Epidermal melanocyte (primary cell): Measurements from ENCODE around the gene MOB1B.

Experiments used
- DNase-seq: peaks from one replicate; pipeline ENCODE4 v3.0.0; 2011; ENCODE audit warnings: low spot score; ENCODE audit not compliant: insufficient read length

MOB1B gene

GRCh38 chr4:70914631-70915030, 12.5 kb downstream of the MOB1B start:
- DNase-seq, result no peak

- DNase-seq, result no peak
Measured at GRCh38 chr4:70915036-70915815, 13.1 kb downstream of the MOB1B start.

- no peak for DNase-seq
Measured at GRCh38 chr4:70915874-70916559, 13.8 kb downstream of the MOB1B start.

- no peak for DNase-seq
Measured at GRCh38 chr4:70920592-70920991, 18.4 kb downstream of the MOB1B start.

- DNase-seq, result no peak
Measured at GRCh38 chr4:70925418-70925817, 23.2 kb downstream of the MOB1B start.

- DNase-seq, result no peak
Measured at GRCh38 chr4:70925899-70926635, 23.9 kb downstream of the MOB1B start.

GRCh38 chr4:70927502-70928137, 25.5 kb downstream of the MOB1B start:
- DNase-seq, result no peak

- no peak for DNase-seq
Measured at GRCh38 chr4:70930530-70931256, 28.5 kb downstream of the MOB1B start.

GRCh38 chr4:70931347-70931746, 29.2 kb downstream of the MOB1B start:
- no peak for DNase-seq

- no peak for DNase-seq
Measured at GRCh38 chr4:70932984-70933383, 30.8 kb downstream of the MOB1B start.

- DNase-seq, result no peak
Measured at GRCh38 chr4:70935038-70935695, 33.0 kb downstream of the MOB1B start.

- DNase-seq, result no peak
Measured at GRCh38 chr4:70936200-70936787, 34.1 kb downstream of the MOB1B start.

GRCh38 chr4:70938086-70938485, 35.9 kb downstream of the MOB1B start:
- no peak for DNase-seq

- no peak for DNase-seq
Measured at GRCh38 chr4:70940134-70940533, 38.0 kb downstream of the MOB1B start.

- DNase-seq, result no peak
Measured at GRCh38 chr4:70943114-70943513, 40.9 kb downstream of the MOB1B start.

GRCh38 chr4:70945046-70945445, 42.9 kb downstream of the MOB1B start:
- DNase-seq, result no peak

- DNase-seq, result no peak
Measured at GRCh38 chr4:70945452-70946055, 43.4 kb downstream of the MOB1B start.

- no peak for DNase-seq
Measured at GRCh38 chr4:70946939-70947338, 44.8 kb downstream of the MOB1B start.

- no peak for DNase-seq
Measured at GRCh38 chr4:70948665-70949260, 46.6 kb downstream of the MOB1B start.
